Central memory CD4-positive, alpha-beta T cell (primary cell): ENCODE measurements around the gene AACS.

Source experiments
- DNase-seq: peaks from one replicate; pipeline ENCODE4 v3.0.0; 2022

AACS gene

DNA sequence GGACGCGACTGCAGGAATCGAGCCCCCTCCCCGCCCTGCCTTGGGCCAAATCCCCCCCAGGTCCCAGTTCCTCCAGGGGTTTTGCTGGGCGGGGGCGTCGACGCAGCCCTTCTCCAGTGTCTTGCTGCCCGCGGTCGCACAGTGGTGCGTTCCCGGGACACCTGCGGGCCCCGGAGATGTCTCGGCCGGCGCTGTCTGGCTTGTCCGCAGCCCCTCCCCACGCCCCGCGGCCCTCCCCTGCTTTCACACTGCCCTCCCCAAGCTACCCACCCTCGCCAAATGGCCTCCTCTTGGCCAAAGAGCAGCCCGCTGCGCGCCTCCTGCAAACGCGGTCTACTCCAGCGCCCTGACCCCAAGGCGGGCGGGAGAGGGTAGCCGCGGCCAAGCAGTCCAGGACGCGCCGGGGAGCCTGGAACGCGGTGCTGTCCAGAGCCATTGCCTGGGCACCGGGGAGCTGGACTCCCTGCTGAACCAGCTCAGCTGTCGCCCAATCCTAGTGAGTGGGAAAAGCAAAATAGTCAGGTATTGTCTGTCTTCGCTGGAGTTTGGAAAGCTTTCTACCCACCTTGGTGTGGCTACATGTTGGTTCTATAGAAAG is 122.0 kb downstream of the AACS start:
- no peak for DNase-seq

DNA sequence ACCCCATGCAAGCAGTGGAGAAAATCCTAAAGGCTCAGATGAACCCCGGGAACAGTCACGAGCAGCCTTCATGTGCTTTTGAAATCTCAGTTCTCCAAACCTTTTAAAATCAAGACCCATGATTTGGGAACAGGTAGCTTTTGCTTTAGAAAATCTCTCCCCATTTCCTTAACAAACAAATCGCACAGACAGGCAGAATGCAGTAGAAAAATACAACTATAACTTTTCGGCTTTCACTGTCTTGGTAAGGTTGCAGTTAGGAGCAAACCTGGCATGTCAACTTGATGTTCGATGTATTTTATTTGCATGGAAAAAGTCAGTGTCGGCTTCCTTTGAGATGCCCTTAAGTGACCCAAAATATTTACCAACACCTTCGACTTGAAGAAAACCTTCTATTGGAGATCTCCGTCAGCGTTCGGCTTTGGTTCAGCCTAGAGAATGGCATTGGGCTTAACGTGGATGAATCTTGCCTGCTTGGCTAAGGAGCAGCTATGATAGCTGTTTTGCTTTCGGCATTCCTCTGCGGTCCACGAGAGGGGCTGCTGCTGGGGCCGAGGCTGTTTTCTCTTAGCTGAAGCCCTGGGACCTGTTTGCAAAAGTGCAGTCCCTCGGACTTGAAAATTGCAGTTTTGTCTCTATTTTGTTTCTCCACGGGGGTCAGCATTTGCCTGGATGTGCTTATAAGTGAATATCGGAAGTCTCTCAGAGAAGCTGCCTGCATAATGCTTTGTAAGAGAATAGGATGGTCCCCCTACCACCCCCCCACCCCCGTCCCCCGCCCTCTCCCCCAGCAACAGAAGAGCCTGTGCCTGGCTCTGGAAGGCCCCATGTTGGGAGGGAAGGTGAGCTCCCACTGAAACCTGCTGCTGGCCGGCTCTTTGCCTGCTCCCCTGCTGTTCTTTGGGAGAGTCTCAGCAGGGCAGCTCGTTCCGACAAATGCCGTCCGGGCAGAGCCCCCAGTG is 122.8 kb downstream of the AACS start:
- no peak for DNase-seq

DNA sequence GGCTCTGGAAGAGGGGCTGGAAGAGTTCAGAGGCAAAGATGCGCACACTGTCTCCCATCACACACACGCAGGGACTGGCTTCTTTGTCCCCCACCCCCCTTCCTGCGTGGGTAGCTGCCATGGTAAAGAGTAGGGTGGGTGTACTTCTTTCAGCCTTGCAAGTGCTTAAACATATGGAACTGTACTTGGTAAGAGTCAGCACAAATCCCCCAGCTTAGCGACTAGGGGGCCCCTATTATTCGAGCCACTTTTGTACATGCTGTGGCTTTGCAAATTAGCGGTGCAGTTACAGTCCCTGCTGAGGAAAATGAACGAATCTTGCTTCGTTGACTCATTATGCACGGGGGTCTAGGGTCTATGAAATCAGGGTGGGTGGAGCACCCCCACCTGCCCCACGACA is 123.8 kb downstream of the AACS start:
- DNase-seq = no peak

DNA sequence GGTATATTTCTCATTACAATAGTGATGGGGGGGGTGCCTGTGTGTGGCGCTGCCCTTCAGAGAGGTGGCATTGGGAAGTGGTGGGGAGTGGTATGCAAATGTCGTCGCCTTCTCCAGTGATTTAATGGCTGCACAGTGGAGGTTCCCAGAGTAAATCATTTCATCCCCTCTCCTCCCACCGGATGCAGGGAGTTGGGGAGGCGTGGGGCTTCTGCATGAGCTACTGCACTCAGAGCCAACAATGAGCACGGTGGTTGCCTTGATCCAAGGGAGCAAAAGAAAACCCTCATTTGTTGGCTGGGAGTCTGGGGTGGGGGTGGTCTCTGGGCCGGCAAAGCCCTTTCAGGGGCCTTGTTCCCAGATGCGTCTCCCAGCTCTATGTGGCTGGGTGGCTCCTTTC is 124.3 kb downstream of the AACS start:
- DNase-seq = no peak

DNA sequence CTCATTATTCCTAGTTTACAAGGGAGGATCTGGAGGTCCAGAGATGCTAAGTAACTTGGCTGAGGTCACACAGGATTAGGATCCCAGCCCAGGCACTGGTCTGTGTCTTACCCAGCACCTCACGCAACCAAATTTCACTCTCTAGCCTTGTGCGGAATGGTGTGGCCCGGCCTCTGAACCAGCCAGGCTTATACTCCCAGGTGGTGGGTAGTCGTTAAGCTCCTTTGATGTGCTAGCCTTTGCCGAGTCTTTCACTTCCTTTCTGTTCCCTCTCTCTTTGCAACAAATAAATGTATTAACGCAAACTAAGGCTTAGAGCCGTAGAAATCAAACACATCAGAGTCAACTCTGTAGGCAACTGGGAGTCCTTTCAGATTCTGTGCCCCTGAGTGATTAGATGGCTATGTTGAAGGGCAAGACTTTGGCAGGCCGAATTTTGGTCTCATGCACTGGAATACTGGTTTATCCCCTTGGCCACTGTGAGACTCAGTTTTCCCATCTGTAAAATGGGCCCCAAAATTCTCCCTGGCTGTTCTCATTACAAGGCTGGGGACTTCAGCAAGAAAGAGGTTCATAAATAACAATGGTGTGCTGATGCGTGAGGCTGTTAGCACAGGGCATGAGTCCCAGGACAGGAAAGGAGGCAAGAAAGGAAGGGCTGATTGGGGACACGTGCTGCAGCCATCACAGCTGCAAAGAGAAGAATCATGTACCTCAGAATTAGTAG is 126.3 kb downstream of the AACS start:
- DNase-seq = no peak

DNA sequence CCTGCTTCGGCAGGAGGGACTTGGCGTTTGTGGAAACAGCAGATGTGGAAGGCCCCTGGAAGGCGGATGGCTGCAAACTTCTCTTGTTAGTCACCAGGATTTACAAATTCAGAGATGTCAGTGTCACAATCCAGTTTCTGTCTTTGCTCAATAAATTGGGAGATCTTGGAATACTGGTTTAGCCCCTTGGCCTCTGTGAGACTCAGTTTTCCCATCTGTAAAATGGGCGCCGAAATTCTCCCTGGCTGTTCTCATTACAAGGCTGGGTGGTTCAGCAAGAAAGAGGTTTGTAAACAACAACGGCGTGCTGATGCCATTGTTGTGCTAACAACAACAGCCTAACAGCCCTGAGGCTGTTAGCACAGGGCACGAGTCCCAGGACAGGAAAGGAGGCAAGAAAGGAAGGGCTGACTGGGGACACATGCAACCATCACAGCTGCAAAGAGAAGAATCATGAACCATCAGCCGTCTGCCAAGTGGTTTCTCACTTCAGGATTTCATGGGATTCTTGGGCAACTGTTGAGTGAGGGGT is 127.5 kb downstream of the AACS start:
- DNase-seq = no peak
